GM21528 (cell line): ENCODE results near the gene GP1BB.

Source experiments
- ATAC-seq: cut with Tn5 transposase; IDR thresholded peaks from one replicate; pipeline ENCODE4 v1.9.1; 2021; ENCODE audit warnings: mild to moderate bottlenecking, moderate library complexity; ENCODE audit not compliant: unreplicated experiment, low FRiP score

GP1BB gene

GRCh38 chr22:19764636-19765476 is 41.5 kb downstream of the GP1BB start:
- ATAC-seq, result no peak

- ATAC-seq, result no peak
These were observed 42.3 kb downstream of the GP1BB start for GRCh38 chr22:19765477-19766239.

- ATAC-seq, result no peak
These were observed 42.8 kb downstream of the GP1BB start for GRCh38 chr22:19766240-19766510.

- ATAC-seq, result no peak
These were observed 43.4 kb downstream of the GP1BB start for GRCh38 chr22:19766511-19767426.

- no peak for ATAC-seq
These were observed 44.3 kb downstream of the GP1BB start for GRCh38 chr22:19767427-19768341.

- ATAC-seq, result no peak
These were observed 46.0 kb downstream of the GP1BB start for GRCh38 chr22:19769393-19769715.

- no peak for ATAC-seq
These were observed 47.2 kb downstream of the GP1BB start for GRCh38 chr22:19770349-19771220.

- no peak for ATAC-seq
These were observed 49.0 kb downstream of the GP1BB start for GRCh38 chr22:19772422-19772672.

- ATAC-seq, result no peak
These were observed 49.5 kb downstream of the GP1BB start for GRCh38 chr22:19772673-19773469.

GRCh38 chr22:19773470-19774040 is 50.2 kb downstream of the GP1BB start:
- no peak for ATAC-seq
